HepG2 (cell line): ENCODE measurements around the gene RAB40AL. TPM values are rescaled to one million over a fixed set of nuclear protein-coding genes. Genes with fewer than 3 reads are reported as not detected.

ENCODE experiments used
- ARID2 ChIP-seq: sonication (generic); formaldehyde crosslinking; IDR thresholded peaks from 2 replicates; pipeline ENCODE4 v1.8.1; 2022; ENCODE audit warnings: mild to moderate bottlenecking, missing genetic modification reagents, borderline replicate concordance
- CCAR2 ChIP-seq: fragments of 200-400 bp; formaldehyde crosslinking; optimal IDR thresholded peaks from 2 replicates; pipeline ENCODE3; 2018; ENCODE audit warnings: low read depth, mild to moderate bottlenecking, low read length, moderate library complexity
- ESRRA ChIP-seq: sonication (generic); formaldehyde crosslinking; IDR thresholded peaks from 2 replicates; pipeline ENCODE4 v1.5.1; 2020; ENCODE audit warnings: mild to moderate bottlenecking, low read depth, missing genetic modification reagents
- KLF13 ChIP-seq: sonication (generic); formaldehyde crosslinking; IDR thresholded peaks from 2 replicates; pipeline ENCODE4 v1.4.0; 2020; ENCODE audit warnings: mild to moderate bottlenecking, missing genetic modification reagents
- MED8 ChIP-seq: sonication (generic); formaldehyde crosslinking; IDR thresholded peaks from 2 replicates; pipeline ENCODE4 v1.8.1; 2023; ENCODE audit warnings: mild to moderate bottlenecking, missing genetic modification reagents; ENCODE audit not compliant: insufficient replicate concordance
- SNAPC4 ChIP-seq: sonication (generic); formaldehyde crosslinking; IDR thresholded peaks from 2 replicates; pipeline ENCODE4 v1.4.0; 2020; ENCODE audit warnings: mild to moderate bottlenecking, missing genetic modification reagents
- ZNF143 ChIP-seq: sonication (generic); formaldehyde crosslinking; IDR thresholded peaks from 2 replicates; pipeline ENCODE4 v1.4.0; 2020; ENCODE audit warnings: missing genetic modification reagents
- ZNF34 ChIP-seq: sonication (generic); formaldehyde crosslinking; IDR thresholded peaks from 2 replicates; pipeline ENCODE4 v1.4.0; 2020; ENCODE audit warnings: mild to moderate bottlenecking, missing genetic modification reagents, borderline replicate concordance
- polyA plus RNA-seq, 8 experiments: library from polyadenylated mRNA; depleted of rRNA in 3 of 8; stranded (reverse) in 7 of 8; unstranded in 1 of 8; fragments of >200 nt; fragmentation: Illumina TruSeq in 4 of 8; extraction: Trizol in 4 of 8; gene quantifications; 2 replicates each; pipeline versions ENCODE4 v1.2.1 to v1.2.3, GENCODE V29; 2011 to 2016; ENCODE audit warnings: low read depth in 4 of 8, missing spikeins in 1 of 8, mixed read lengths in 1 of 8; ENCODE audit not compliant: insufficient read depth in 1 of 8
- total RNA-seq, 5 experiments: library from RNA; depleted of rRNA; stranded (reverse); fragments of >200 nt; fragmentation: Illumina TruSeq; extraction: Trizol; gene quantifications; 2 replicates each; pipeline ENCODE4 v1.2.3, GENCODE V29; 2016; ENCODE audit warnings: low read depth in 1 of 5
- TF ChIP-seq, protein P1 (sequence below): IDR thresholded peaks from 2 replicates; pipeline ENCODE4 v1.6.1; 2016; ENCODE audit warnings: mild to moderate bottlenecking
- TF ChIP-seq, protein P2 (sequence below): sonication (generic); formaldehyde crosslinking; IDR thresholded peaks from 2 replicates; pipeline ENCODE4 v1.4.0; 2020; ENCODE audit warnings: missing genetic modification reagents, borderline replicate concordance

The RAB40AL gene
- total and polyA plus RNA-seq, 2 of the 13 experiments (the other 11 are each of a cell fraction or from before 2014, with no cell fraction given), result 0.08 to 0.40 TPM

DNA sequence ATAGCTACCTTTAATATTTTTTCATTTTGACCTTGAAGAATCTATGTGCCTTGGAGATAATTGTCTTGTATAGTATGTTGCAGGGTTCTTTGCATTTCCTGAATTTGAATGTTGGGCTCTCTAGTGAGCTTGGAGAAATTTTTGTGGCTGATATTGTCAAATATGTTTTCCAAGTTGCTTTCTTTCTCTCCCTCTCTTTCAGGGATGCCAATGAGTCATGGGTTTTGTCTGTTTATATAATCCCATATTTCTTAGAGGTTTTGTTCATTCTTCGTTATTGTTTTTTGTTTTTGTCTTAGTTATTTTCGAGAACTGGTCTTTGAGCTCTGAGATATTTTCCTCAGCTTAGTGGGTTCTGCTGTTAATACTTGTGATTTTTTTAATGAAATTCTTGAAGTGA lies 20.7 kb downstream of the RAB40AL start (continued):
- no peak for TF ChIP-seq KLF13 (CRISPR knock-in tag)
- no peak for TF ChIP-seq ZNF143 (CRISPR knock-in tag)
- TF ChIP-seq, protein P1, sequence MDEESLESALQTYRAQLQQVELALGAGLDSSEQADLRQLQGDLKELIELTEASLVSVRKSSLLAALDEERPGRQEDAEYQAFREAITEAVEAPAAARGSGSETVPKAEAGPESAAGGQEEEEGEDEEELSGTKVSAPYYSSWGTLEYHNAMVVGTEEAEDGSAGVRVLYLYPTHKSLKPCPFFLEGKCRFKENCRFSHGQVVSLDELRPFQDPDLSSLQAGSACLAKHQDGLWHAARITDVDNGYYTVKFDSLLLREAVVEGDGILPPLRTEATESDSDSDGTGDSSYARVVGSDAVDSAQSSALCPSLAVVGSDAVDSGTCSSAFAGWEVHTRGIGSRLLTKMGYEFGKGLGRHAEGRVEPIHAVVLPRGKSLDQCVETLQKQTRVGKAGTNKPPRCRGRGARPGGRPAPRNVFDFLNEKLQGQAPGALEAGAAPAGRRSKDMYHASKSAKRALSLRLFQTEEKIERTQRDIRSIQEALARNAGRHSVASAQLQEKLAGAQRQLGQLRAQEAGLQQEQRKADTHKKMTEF, result no peak
- TF ChIP-seq ESRRA (CRISPR knock-in tag), result no peak
- TF ChIP-seq ARID2, result no peak
- TF ChIP-seq ZNF34, result no peak
- no peak for TF ChIP-seq CCAR2
- TF ChIP-seq SNAPC4 (CRISPR knock-in tag), result no peak
- TF ChIP-seq, protein P2, sequence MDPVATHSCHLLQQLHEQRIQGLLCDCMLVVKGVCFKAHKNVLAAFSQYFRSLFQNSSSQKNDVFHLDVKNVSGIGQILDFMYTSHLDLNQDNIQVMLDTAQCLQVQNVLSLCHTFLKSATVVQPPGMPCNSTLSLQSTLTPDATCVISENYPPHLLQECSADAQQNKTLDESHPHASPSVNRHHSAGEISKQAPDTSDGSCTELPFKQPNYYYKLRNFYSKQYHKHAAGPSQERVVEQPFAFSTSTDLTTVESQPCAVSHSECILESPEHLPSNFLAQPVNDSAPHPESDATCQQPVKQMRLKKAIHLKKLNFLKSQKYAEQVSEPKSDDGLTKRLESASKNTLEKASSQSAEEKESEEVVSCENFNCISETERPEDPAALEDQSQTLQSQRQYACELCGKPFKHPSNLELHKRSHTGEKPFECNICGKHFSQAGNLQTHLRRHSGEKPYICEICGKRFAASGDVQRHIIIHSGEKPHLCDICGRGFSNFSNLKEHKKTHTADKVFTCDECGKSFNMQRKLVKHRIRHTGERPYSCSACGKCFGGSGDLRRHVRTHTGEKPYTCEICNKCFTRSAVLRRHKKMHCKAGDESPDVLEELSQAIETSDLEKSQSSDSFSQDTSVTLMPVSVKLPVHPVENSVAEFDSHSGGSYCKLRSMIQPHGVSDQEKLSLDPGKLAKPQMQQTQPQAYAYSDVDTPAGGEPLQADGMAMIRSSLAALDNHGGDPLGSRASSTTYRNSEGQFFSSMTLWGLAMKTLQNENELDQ (CRISPR knock-in tag), result no peak
- TF ChIP-seq MED8 (CRISPR knock-in tag), result no peak
- TF ChIP-seq, all 625 proteins: peak for 0
